CD14-positive monocyte (primary cell): ENCODE data around the gene NUP214. TPM values are rescaled to one million over a fixed set of nuclear protein-coding genes. Genes with fewer than 3 reads are reported as not detected.

Experiments
- DNase-seq, 3 donors: peaks; one replicate each; pipeline ENCODE4 v3.0.0-alpha.2; 2011 to 2022
- H2AFZ ChIP-seq: 2 replicates; pipeline ENCODE4 v1.6.0; 2012; ENCODE audit warnings: mild to moderate bottlenecking, low read depth, low read length, inconsistent platforms; ENCODE audit not compliant: insufficient read depth, poor library complexity, severe bottlenecking
- H3K27ac ChIP-seq, 2 donors: 1 replicate in 1 of 2; 2 replicates in 1 of 2; pipeline ENCODE4 v1.5.1; 2012 to 2013; ENCODE audit warnings: low read length in 2 of 2, control low read depth in 1 of 2, inconsistent platforms in 1 of 2, low read depth in 1 of 2, mild to moderate bottlenecking in 1 of 2
- H3K27me3 ChIP-seq, 2 donors: one replicate each; pipeline versions ENCODE4 v1.6.0 to v1.6.1; 2011 to 2013; ENCODE audit warnings: low read length in 2 of 2; ENCODE audit not compliant: control insufficient read depth in 2 of 2, insufficient read depth in 2 of 2
- H3K36me3 ChIP-seq, 2 donors: replicated peaks in 1 of 2; 1 replicate in 1 of 2; 2 replicates in 1 of 2; pipeline versions ENCODE4 v1.5.1 to v1.6.1; 2012 to 2013; ENCODE audit warnings: low read length in 2 of 2, control low read depth in 1 of 2, inconsistent platforms in 1 of 2, mild to moderate bottlenecking in 1 of 2; ENCODE audit not compliant: insufficient read depth in 2 of 2, control insufficient read depth in 1 of 2
- H3K4me1 ChIP-seq, 2 donors: 1 replicate in 1 of 2; 2 replicates in 1 of 2; pipeline versions ENCODE4 v1.5.1 to v1.6.1; 2012 to 2013; ENCODE audit warnings: low read length in 2 of 2, control low read depth in 1 of 2, inconsistent platforms in 1 of 2, mild to moderate bottlenecking in 1 of 2, moderate library complexity in 1 of 2; ENCODE audit not compliant: insufficient read depth in 2 of 2, control insufficient read depth in 1 of 2
- H3K4me2 ChIP-seq: replicated peaks from 2 replicates; pipeline ENCODE3; 2012; ENCODE audit warnings: low read length, moderate library complexity, mild to moderate bottlenecking; ENCODE audit not compliant: poor library complexity, severe bottlenecking; ENCODE audit errors: extremely low read depth
- H3K4me3 ChIP-seq, 3 experiments: fragments of 200-600 bp in 1 of 3; sonication (generic) in 1 of 3; replicated peaks in 1 of 3; 1 replicate in 2 of 3; 2 replicates in 1 of 3; pipeline ENCODE4 v1.5.1; 2011 to 2013; ENCODE audit warnings: low read length in 3 of 3, mild to moderate bottlenecking in 3 of 3, control low read depth in 2 of 3, low read depth in 2 of 3, inconsistent platforms in 1 of 3, moderate library complexity in 1 of 3
- H3K79me2 ChIP-seq: 2 replicates; pipeline ENCODE4 v1.6.0; 2012; ENCODE audit warnings: mild to moderate bottlenecking, control low read depth, inconsistent platforms, low read length, moderate library complexity; ENCODE audit not compliant: insufficient read depth
- H3K9ac ChIP-seq: 2 replicates; pipeline ENCODE4 v1.6.0; 2017; ENCODE audit warnings: low read length, mild to moderate bottlenecking; ENCODE audit not compliant: insufficient read depth, poor library complexity, severe bottlenecking
- H3K9me3 ChIP-seq, 2 donors: replicated peaks in 1 of 2; 1 replicate in 1 of 2; 2 replicates in 1 of 2; pipeline versions ENCODE4 v1.5.1 to v1.6.1; 2012 to 2013; ENCODE audit warnings: low read length in 2 of 2, control low read depth in 1 of 2; ENCODE audit not compliant: control insufficient read depth in 1 of 2, insufficient read depth in 1 of 2
- H4K20me1 ChIP-seq: 2 replicates; pipeline ENCODE4 v1.6.0; 2012; ENCODE audit warnings: mild to moderate bottlenecking, low read length, control low read depth, moderate library complexity; ENCODE audit not compliant: insufficient read depth
- H3K27ac Mint-ChIP-seq, 7 donors: one replicate each; pipeline ENCODE4 v1.8.0; 2020; ENCODE audit warnings: mild to moderate bottlenecking in 7 of 7, mixed read lengths in 7 of 7, moderate library complexity in 6 of 7, inconsistent platforms in 2 of 7
- H3K27me3 Mint-ChIP-seq, 3 donors: one replicate each; pipeline ENCODE4 v1.8.0; 2021 to 2022; ENCODE audit warnings: low read depth in 3 of 3, mild to moderate bottlenecking in 3 of 3, mixed read lengths in 3 of 3, moderate library complexity in 3 of 3, inconsistent platforms in 1 of 3
- H3K36me3 Mint-ChIP-seq, 2 donors: one replicate each; pipeline ENCODE4 v1.8.0; 2020; ENCODE audit warnings: mixed read lengths in 2 of 2, inconsistent platforms in 1 of 2, mild to moderate bottlenecking in 1 of 2
- H3K4me1 Mint-ChIP-seq: one replicate; pipeline ENCODE4 v1.8.0; 2020; ENCODE audit warnings: mild to moderate bottlenecking, mixed read lengths
- H3K4me3 Mint-ChIP-seq, 2 donors: one replicate each; pipeline ENCODE4 v1.8.0; 2020; ENCODE audit warnings: mild to moderate bottlenecking in 2 of 2, mixed read lengths in 2 of 2, moderate library complexity in 1 of 2
- H3K9me3 Mint-ChIP-seq, 7 donors: one replicate each; pipeline ENCODE4 v1.8.0; 2020 to 2022; ENCODE audit warnings: mixed read lengths in 7 of 7, mild to moderate bottlenecking in 6 of 7, moderate library complexity in 6 of 7, inconsistent platforms in 2 of 7
- WGBS: methylation state at CpG from one replicate; pipeline ENCODE4 v1.1.5; 2013; ENCODE audit warnings: missing lambda C conversion rate; ENCODE audit not compliant: insufficient coverage; 5-methylcytosine and 5-hydroxymethylcytosine counted together
- intact Hi-C, 2 donors: fragments of 100-400 bp; cut with micrococcal nuclease; formaldehyde crosslinking; loops; one replicate each; pipeline versions ENCODE4 v1.15.0 to v1.15.1; 2023
- polyA plus RNA-seq, 3 donors: library from polyadenylated mRNA; depleted of rRNA in 1 of 3; unstranded in 2 of 3; stranded (reverse) in 1 of 3; fragments of 300-500 nt in 2 of 3; fragments of >200 nt in 1 of 3; fragmentation: Illumina TruSeq in 2 of 3; gene quantifications; 1 replicate in 2 of 3; 2 replicates in 1 of 3; pipeline ENCODE4 v1.2.3, GENCODE V29; 2012 to 2021
- TF ChIP-seq, protein P1 (sequence below): fragments of 200-600 bp; IDR thresholded peaks from one replicate; pipeline ENCODE4 v1.8.0; 2022; ENCODE audit warnings: antibody characterized with exemption, mild to moderate bottlenecking

Gene NUP214
- polyA plus RNA-seq, 3 donors: 94.9 to 329 (median 214) TPM

DNA sequence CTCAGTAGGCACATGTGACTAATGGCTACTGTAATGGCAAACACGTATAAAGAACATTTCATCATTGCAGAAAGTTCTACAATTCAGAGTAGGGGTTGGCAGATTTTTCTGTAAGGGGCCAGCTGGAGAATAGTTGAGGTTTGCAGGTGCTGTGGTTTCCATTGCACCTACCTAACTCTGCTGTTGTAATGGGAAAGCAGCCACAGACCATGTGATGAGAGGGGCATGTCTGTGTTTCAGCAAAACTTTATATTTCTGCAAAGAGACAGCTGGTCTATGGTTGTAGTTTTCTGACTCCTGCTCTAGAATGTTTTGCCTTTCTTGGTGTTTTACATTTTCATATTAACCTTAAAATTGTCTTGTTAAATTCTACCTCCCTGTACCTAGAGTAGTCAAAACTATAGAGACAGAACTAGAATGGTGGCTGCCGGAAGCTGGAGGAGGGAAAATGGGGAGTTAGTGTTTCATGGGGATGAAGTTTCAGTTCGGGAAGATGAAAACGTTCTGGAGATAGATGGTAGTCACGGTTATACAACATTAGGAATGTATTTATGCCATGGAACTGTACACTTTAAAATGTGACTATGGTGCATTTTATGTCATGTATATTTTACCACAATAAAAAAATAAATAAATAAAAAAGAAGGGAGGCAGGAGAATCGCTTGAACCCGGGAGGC, 44.3 kb downstream of the NUP214 start:
- Mint-ChIP-seq H3K27ac (peak overlapping the region in 2 of 7 donors; percentile 2 to 21), H3K9me3 (no peaks in the 10 kb centered on the region), H3K4me3 (no peak overlapping the region), H3K4me1 (no peaks in the 10 kb centered on the region), H3K36me3 (peaks cover 63 to 84% of the 10 kb centered on the region in 2 donors), H3K27me3 (no peaks in the 10 kb centered on the region)
- Histone ChIP-seq H3K4me3 (no peak overlapping the region), H3K4me1 (no peaks in the 10 kb centered on the region), H3K9ac (no peak overlapping the region), H3K27me3 (no peaks in the 10 kb centered on the region), H3K36me3 (peaks cover 33 to 86% of the 10 kb centered on the region in 2 donors), H3K4me2 (no peak overlapping the region), H3K79me2 (no peaks in the 10 kb centered on the region), H3K9me3 (no peaks in the 10 kb centered on the region), H3K27ac (no peak overlapping the region), H4K20me1 (peaks cover 10% of the 10 kb centered on the region), H2AFZ (no peak overlapping the region)
- DNase-seq: no peak
- TF ChIP-seq, protein P1, sequence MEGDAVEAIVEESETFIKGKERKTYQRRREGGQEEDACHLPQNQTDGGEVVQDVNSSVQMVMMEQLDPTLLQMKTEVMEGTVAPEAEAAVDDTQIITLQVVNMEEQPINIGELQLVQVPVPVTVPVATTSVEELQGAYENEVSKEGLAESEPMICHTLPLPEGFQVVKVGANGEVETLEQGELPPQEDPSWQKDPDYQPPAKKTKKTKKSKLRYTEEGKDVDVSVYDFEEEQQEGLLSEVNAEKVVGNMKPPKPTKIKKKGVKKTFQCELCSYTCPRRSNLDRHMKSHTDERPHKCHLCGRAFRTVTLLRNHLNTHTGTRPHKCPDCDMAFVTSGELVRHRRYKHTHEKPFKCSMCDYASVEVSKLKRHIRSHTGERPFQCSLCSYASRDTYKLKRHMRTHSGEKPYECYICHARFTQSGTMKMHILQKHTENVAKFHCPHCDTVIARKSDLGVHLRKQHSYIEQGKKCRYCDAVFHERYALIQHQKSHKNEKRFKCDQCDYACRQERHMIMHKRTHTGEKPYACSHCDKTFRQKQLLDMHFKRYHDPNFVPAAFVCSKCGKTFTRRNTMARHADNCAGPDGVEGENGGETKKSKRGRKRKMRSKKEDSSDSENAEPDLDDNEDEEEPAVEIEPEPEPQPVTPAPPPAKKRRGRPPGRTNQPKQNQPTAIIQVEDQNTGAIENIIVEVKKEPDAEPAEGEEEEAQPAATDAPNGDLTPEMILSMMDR: no peak
- intact Hi-C loops: no loop called here
- 93% methylated on average over 3 of the region's 7 CpGs for WGBS

DNA sequence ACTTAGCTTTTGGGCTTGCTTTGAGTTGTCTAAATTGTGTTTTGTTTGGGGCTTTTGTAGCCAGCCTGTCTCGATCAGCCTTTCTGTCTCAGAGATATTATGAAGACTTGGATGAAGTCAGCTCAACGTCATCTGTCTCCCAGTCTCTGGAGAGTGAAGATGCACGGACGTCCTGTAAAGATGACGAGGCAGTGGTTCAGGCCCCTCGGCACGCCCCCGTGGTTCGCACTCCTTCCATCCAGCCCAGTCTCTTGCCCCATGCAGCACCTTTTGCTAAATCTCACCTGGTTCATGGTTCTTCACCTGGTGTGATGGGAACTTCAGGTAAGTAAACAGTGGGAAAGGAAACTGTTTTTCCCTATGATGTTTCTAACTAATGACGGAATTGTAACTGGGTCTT, 48.6 kb downstream of the NUP214 start:
- Histone ChIP-seq H3K27ac (no peak overlapping the region), H3K4me2 (no peak overlapping the region), H4K20me1 (peaks cover 5% of the 10 kb centered on the region), H3K4me1 (no peaks in the 10 kb centered on the region), H3K27me3 (no peaks in the 10 kb centered on the region), H3K9me3 (no peaks in the 10 kb centered on the region), H3K36me3 (peaks cover 47 to 83% of the 10 kb centered on the region in 2 donors), H3K9ac (no peak overlapping the region), H3K4me3 (no peak overlapping the region), H2AFZ (no peak overlapping the region), H3K79me2 (no peaks in the 10 kb centered on the region)
- H3K9me3 Mint-ChIP-seq: no peaks in the 10 kb centered on the region
- peaks cover 0 to 2% (median 0%) of the 10 kb centered on the region in 3 donors for H3K27me3 Mint-ChIP-seq
- WGBS: 100% methylated on average over 4 of the region's 10 CpGs
- peak overlapping the region in 1 of 7 donors; percentile 37 for H3K27ac Mint-ChIP-seq
- H3K36me3 Mint-ChIP-seq: peaks cover 61 to 82% of the 10 kb centered on the region in 2 donors
- intact Hi-C loops: no loop called here
- no peak overlapping the region for H3K4me3 Mint-ChIP-seq
- DNase-seq: no peak
- H3K4me1 Mint-ChIP-seq: peaks cover 5% of the 10 kb centered on the region
- TF ChIP-seq, protein P1: no peak
